ENCODE data around the gene LMTK2. TPM values are rescaled to one million over a fixed set of nuclear protein-coding genes. Genes with fewer than 3 reads are reported as not detected.

LMTK2 gene
- total and polyA plus RNA-seq, 7 donors = 3.0 to 19.9 (median 17.0) TPM

GRCh38 chr7:98211676-98212531 is 105.2 kb downstream of the LMTK2 start:
- peaks cover 0 to 14% (median 7%) of the 10 kb centered on the region in 4 donors for H3K4me1 ChIP-seq
- peaks cover 7 to 24% (median 12%) of the 10 kb centered on the region in 3 donors for H3K27me3 ChIP-seq
- peak; percentile 62 for DNase-seq
- H3K4me3 ChIP-seq = peak overlapping the region in 2 of 4 donors; percentile 40 to 41
- TF ChIP-seq POLR2A (IDR thresholded peaks at IDR 0.05) (no peak), POLR2AphosphoS5 (IDR thresholded peaks at IDR 0.05) (no peak), EP300 (IDR thresholded peaks at IDR 0.05) (no peak)
- TF ChIP-seq, protein P1, sequence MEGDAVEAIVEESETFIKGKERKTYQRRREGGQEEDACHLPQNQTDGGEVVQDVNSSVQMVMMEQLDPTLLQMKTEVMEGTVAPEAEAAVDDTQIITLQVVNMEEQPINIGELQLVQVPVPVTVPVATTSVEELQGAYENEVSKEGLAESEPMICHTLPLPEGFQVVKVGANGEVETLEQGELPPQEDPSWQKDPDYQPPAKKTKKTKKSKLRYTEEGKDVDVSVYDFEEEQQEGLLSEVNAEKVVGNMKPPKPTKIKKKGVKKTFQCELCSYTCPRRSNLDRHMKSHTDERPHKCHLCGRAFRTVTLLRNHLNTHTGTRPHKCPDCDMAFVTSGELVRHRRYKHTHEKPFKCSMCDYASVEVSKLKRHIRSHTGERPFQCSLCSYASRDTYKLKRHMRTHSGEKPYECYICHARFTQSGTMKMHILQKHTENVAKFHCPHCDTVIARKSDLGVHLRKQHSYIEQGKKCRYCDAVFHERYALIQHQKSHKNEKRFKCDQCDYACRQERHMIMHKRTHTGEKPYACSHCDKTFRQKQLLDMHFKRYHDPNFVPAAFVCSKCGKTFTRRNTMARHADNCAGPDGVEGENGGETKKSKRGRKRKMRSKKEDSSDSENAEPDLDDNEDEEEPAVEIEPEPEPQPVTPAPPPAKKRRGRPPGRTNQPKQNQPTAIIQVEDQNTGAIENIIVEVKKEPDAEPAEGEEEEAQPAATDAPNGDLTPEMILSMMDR (IDR thresholded peaks at IDR 0.05) = no peak
- peaks cover 0 to 14% (median 6%) of the 10 kb centered on the region in 4 donors for H3K36me3 ChIP-seq
- WGBS, 2 donors = 68 to 85% methylated on average over 49 of the region's 49 CpGs
- H3K27ac ChIP-seq = no peak overlapping the region
- intact Hi-C loops (cut with DNase I) = no loop called here
- H3K9me3 ChIP-seq = no peaks in the 10 kb centered on the region

GRCh38 chr7:98212532-98213041 is 105.9 kb downstream of the LMTK2 start:
- Histone ChIP-seq H3K27me3 (peaks cover 7 to 24% (median 12%) of the 10 kb centered on the region in 3 donors), H3K27ac (no peak overlapping the region), H3K36me3 (peaks cover 0 to 14% (median 6%) of the 10 kb centered on the region in 4 donors), H3K4me1 (peaks cover 0 to 14% (median 7%) of the 10 kb centered on the region in 4 donors), H3K4me3 (no peak overlapping the region), H3K9me3 (no peaks in the 10 kb centered on the region)
- DNase-seq = peak; percentile 63
- intact Hi-C loops (cut with DNase I) = no loop called here
- TF ChIP-seq POLR2A (IDR thresholded peaks at IDR 0.05) = no peak
- TF ChIP-seq EP300 (IDR thresholded peaks at IDR 0.05) = no peak
- TF ChIP-seq POLR2AphosphoS5 (IDR thresholded peaks at IDR 0.05) = no peak
- TF ChIP-seq, protein P1 (IDR thresholded peaks at IDR 0.05) = no peak
- 89 to 93% methylated on average over 30 of the region's 30 CpGs for WGBS, 2 donors

GRCh38 chr7:98213296-98213887 is 106.7 kb downstream of the LMTK2 start:
- H3K27me3 ChIP-seq = peaks cover 7 to 24% (median 12%) of the 10 kb centered on the region in 3 donors
- intact Hi-C loops (cut with DNase I) = no loop called here
- H3K9me3 ChIP-seq = no peaks in the 10 kb centered on the region
- DNase-seq = peak; percentile 56
- peaks cover 0 to 14% (median 7%) of the 10 kb centered on the region in 4 donors for H3K4me1 ChIP-seq
- H3K27ac ChIP-seq = no peak overlapping the region
- H3K36me3 ChIP-seq = peaks cover 0 to 15% (median 8%) of the 10 kb centered on the region in 4 donors
- WGBS, 2 donors = 87 to 89% methylated on average over 8 of the region's 8 CpGs
- H3K4me3 ChIP-seq = no peak overlapping the region
- TF ChIP-seq, protein P1 (IDR thresholded peaks at IDR 0.05) = no peak
- TF ChIP-seq EP300 (IDR thresholded peaks at IDR 0.05) (no peak), POLR2AphosphoS5 (IDR thresholded peaks at IDR 0.05) (no peak), POLR2A (IDR thresholded peaks at IDR 0.05) (no peak)

GRCh38 chr7:98213888-98214810 is 107.5 kb downstream of the LMTK2 start:
- no peaks in the 10 kb centered on the region for H3K9me3 ChIP-seq
- H3K27me3 ChIP-seq = peaks cover 7 to 24% (median 12%) of the 10 kb centered on the region in 3 donors
- peaks cover 0 to 14% (median 7%) of the 10 kb centered on the region in 4 donors for H3K4me1 ChIP-seq
- peaks cover 0 to 15% (median 8%) of the 10 kb centered on the region in 4 donors for H3K36me3 ChIP-seq
- WGBS, 2 donors = 84 to 92% methylated on average over 25 of the region's 25 CpGs
- no peak overlapping the region for H3K4me3 ChIP-seq
- peak; percentile 43 for DNase-seq
- no peak for TF ChIP-seq POLR2A (IDR thresholded peaks at IDR 0.05)
- no peak for TF ChIP-seq POLR2AphosphoS5 (IDR thresholded peaks at IDR 0.05)
- TF ChIP-seq EP300 (IDR thresholded peaks at IDR 0.05) = no peak
- TF ChIP-seq, protein P1 (IDR thresholded peaks at IDR 0.05) = no peak
- intact Hi-C loops (cut with DNase I) = no loop called here
- no peak overlapping the region for H3K27ac ChIP-seq

Data from sigmoid colon (tissue), 7 donors.